C4-2B (cell line): ENCODE measurements around the gene SFT2D1.

Experiments
- H3K27ac ChIP-seq: fragments of 450-650 bp; 2 replicates; pipeline ENCODE4 v1.5.1; 2017
- CTCF ChIP-seq: fragments of 450-650 bp; conservative IDR thresholded peaks from 2 replicates; pipeline ENCODE4 v1.5.1; 2017; ENCODE audit warnings: mild to moderate bottlenecking
- ZFX ChIP-seq: fragments of 450-650 bp; IDR thresholded peaks from 2 replicates; pipeline ENCODE4 v1.6.1; 2017

The SFT2D1 gene

GRCh38 chr6:166317261-166318212, 24.8 kb downstream of the SFT2D1 start:
- no peak overlapping the region for H3K27ac ChIP-seq
- TF ChIP-seq ZFX (no peak), CTCF (no peak)

GRCh38 chr6:166315436-166315835, 26.9 kb downstream of the SFT2D1 start:
- no peak for TF ChIP-seq CTCF
- no peak overlapping the region for H3K27ac ChIP-seq

- TF ChIP-seq ZFX (no peak), CTCF (no peak)
- no peak overlapping the region for H3K27ac ChIP-seq
These were observed 27.9 kb downstream of the SFT2D1 start for GRCh38 chr6:166314454-166314853.

- no peak for TF ChIP-seq ZFX
- TF ChIP-seq CTCF = peak; percentile 54
- no peak overlapping the region for H3K27ac ChIP-seq
These were observed 28.9 kb downstream of the SFT2D1 start for GRCh38 chr6:166313255-166314070.

- TF ChIP-seq ZFX = no peak
- TF ChIP-seq CTCF = no peak
- no peak overlapping the region for H3K27ac ChIP-seq
These were observed 29.5 kb downstream of the SFT2D1 start for GRCh38 chr6:166312832-166313231.

GRCh38 chr6:166310634-166311033, 31.7 kb downstream of the SFT2D1 start:
- H3K27ac ChIP-seq = no peak overlapping the region
- TF ChIP-seq ZFX (no peak), CTCF (no peak)

GRCh38 chr6:166309977-166310376, 32.4 kb downstream of the SFT2D1 start:
- TF ChIP-seq CTCF (no peak), ZFX (no peak)
- H3K27ac ChIP-seq = no peak overlapping the region
